Left hindlimb (tissue), 1 donor: ENCODE measurements around the gene MUC2.

Source experiments
- DNase-seq: peaks from one replicate; pipeline ENCODE4 v3.0.0-alpha.2; 2018

MUC2 gene

DNA sequence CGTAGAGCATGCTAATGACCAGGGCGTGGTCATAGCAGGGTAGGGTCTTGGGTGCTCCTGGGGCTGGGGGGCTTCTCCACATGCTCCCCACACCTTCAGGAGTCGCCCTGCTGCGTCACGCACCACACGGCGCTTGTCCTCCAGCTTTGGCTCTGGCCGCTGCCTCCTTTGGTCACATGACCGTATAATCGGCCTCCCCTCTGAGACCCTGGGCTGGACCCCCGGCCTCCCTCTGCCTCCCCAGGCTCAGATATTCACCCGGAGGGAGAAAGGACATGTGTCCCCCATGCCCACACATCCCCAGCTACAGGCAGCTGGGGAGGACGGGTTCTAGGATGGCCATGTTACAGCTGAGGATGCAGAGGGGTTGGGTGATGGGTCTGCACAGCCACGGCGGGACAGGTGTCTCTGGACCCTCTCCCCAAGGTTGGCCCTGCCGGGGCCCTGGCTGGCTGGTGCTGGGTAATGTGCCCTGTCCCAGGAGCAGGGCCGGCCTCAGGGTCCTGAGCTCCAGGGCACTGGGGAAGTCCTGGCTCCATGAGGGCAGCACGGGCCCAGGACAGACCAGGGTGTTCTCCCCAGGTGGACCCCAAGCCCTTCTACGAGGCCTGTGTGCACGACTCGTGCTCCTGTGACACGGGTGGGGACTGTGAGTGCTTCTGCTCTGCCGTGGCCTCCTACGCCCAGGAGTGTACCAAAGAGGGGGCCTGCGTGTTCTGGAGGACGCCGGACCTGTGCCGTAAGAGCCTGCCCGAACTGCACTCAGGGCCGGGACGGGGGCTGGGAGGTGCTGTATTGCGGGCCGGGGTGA, 14.5 kb downstream of the MUC2 start:
- no peak for DNase-seq

DNA sequence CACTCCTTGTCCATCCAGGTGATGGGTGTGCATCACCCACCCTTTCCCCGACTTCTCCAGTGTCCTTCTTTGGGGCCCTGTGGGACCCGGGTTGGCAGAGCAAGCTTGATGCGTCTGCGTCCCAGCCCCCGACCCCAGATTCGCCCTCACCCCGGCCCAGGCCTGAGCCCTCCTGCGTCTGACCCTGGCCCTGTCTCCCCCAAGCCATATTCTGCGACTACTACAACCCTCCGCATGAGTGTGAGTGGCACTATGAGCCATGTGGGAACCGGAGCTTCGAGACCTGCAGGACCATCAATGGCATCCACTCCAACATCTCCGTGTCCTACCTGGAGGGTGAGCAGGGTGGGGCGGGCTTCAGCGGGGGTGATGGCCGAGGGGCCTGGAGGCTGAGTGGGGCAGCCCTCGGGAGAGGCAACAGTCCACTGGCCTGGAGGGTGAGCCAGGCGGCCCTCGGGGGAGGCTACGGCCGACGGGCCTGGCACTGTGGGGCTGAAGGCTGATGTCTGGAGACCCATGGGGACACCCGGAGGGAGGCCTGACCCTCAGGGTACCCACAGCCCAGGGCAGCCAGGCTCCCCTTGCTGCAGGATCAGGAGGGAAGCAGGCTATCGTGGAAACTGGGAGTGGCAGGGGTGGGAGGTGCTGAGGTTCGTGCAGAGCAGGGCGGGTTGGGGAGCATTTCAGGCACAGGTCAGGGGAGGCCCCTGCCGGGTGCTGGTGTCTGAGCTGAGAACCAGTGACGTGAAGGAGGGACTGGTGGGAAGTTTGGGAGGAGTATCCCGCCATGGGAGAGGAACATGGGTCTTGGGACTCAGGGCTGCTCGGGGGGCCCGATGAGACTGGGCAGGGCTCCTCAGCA, 15.3 kb downstream of the MUC2 start:
- DNase-seq = no peak

DNA sequence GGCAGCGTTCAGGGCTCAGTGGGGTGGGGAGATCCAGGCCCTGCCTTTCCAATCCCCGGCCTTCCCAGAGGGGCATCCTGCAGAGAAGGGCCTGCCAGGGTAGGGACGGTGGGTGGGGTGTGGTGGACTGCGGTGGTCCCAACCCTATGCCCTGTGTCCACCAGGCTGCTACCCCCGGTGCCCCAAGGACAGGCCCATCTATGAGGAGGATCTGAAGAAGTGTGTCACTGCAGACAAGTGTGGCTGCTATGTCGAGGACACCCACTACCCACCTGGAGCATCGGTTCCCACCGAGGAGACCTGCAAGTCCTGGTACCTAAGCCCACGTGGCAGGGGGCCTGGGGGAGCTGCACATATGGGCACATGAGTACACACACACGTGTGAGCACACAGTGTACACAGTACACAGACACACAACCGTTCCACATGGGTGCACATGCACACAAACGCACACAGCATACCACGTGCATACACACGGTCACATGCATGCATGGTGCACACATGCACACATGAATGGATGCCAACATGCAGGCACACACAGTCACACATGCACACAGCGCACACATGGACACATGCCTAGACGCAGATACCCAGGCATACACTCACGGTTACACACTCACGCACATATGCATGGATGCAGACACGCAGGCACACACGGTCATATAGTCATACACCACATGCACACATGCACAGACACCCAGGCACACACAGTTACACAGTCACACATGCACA, 16.1 kb downstream of the MUC2 start:
- no peak for DNase-seq

DNA sequence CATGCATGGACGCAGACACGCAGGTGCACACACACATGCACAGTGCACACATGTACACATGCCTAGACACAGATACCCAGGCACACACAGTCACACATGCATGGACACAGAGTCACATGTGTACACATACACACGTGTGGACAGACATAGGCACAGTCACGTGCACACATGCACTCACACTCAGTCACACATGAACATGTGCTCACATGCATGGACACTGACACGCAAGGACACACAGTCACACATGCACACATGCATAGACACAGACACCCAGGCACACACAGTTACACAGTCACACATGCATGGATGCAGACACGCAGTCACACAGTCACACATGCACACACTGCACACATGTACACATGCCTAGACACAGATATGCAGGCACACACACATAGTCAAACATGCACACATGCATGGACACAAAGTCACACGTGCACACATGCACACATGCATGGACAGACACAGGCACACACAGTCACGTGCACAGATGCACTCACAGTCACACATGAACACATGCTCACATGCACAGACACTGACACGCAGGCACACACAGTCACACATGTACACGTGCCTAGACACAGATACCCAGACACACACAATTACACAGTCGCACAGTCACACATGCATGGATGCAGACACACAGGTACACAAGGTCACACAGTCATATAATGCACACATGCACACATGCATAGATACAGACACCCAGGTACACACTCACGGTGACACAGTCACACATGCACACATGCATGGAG, 16.8 kb downstream of the MUC2 start:
- no peak for DNase-seq

DNA sequence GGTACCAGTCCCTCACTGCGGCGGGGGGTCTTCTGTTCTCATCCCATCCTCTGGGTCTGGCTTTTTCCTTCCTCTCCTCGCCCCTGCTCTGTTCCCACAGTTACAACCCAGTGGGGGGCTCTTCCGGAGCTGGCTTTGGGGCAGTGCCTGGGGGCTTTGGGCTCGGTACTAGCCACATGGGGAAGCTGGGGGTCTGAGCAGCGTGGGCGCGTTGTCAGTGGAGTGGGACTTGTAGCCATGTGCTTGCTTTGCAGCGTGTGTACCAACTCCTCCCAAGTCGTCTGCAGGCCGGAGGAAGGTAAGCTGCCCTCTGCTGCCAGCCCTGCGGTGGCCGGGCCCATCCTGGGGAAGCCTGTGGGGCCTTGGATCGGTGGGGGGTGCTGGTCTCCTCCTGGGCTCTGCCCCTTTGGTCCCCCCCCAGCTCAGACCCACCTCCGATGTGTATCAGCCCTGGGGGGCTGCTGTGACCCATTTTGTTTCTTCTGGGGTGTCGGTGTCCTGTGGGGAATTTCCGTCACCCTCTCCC, 17.5 kb downstream of the MUC2 start:
- DNase-seq = no peak

DNA sequence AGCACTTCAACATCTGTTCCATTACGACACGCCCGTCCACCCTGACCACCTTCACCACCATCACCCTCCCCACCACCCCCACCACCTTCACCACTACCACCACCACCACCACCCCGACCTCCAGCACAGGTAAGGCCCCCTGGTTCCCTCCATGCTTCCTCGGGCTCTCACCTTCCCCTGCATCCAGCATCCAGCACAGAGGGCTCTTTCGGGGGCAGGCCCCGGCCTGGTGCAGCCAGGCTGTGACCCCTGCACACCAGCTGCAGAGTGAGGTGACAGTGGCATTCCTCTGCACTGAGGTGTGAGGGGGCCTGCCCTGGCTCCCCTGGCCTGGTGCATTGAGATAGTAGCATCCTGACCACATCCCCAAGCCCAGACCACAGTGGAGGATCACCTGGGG, 18.2 kb downstream of the MUC2 start:
- DNase-seq = no peak

DNA sequence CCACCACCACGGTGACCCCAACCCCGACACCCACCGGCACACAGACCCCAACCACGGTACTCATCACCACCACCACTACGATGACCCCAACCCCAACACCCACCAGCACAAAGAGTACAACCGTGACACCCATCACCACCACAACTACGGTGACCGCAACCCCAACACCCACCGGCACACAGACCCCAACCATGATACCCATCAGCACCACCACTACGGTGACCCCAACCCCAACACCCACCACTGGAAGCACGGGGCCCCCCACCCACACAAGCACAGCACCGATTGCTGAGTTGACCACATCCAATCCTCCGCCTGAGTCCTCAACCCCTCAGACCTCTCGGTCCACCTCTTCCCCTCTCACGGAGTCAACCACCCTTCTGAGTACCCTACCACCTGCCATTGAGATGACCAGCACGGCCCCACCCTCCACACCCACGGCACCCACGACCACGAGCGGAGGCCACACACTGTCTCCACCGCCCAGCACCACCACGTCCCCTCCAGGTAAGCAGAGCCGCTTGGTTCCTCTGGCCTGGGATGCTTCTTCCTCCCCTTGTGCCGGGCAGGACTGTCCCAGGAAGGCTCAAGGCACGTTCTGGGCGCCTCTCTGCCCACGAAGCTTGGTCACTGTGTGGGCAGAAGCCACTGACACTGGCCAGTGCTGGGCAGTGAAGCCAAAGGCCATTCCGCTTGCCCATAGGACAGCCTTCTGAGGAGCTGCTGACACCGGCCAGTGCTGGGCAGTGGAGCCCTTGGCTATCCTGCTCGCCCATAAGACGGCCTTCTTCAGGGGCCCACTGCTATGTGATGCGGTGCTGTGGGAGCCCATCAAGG, 25.1 kb downstream of the MUC2 start:
- no peak for DNase-seq

DNA sequence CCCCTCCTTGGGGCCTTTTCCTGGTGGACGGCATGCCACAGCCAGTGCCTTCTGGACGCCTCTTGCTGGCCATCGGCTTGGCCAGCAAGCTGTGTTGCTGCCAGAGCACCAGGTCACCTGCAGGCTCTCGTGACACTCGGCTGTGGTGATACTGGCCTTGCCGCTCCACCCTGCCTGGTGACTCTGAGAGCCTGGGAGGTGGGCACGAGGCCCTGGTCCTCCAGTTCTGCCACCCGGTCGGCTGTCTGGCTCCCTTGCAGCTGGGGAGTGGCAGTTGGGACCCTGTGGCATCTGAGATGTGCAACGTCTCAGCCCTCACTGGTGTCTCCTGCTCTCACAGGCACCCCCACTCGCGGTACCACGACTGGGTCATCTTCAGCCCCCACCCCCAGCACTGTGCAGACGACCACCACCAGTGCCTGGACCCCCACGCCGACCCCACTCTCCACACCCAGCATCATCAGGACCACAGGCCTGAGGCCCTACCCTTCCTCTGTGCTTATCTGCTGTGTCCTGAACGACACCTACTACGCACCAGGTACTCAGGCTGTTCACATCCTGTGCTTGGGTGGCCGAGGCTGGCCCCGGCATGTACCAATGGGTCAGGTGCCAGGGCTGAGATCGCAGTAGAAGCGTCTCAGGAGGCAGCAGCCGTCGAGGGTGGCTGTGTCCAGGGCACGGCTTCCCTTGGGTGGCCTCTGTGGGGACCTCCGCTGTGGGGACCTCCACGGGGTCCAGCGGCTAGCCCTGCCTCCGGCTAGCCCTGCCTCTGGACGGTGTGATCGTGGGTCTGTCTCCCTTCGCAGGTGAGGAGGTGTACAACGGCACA, 26.0 kb downstream of the MUC2 start:
- DNase-seq = no peak

DNA sequence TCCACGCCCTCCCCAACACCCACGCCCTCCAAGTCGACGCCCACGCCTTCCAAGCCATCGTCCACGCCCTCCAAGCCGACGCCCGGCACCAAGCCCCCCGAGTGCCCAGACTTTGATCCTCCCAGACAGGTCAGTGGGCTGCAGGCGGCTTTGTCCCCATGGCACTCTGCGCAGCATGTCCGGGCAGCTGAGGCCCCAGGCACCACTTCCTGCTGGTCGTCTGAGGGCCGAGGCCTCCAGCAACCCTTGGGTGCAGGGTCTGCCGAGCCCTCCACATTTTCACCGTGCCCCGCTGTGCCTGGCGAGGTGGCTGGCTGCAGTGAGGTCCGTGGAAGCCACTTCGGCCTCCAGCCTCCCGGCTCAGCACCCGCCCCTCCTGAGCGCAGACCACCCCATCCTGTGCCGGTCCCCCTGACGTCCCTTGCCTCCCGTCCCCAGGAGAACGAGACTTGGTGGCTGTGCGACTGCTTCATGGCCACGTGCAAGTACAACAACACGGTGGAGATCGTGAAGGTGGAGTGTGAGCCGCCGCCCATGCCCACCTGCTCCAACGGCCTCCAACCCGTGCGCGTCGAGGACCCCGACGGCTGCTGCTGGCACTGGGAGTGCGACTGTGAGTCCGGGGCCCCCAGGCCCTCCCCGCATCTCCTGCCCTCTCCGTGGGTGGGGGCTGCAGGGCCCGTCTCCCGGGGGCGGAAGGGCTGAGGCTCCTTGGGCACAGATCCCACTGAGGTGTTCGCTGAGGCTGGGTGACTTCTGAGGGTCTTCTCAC, 26.8 kb downstream of the MUC2 start:
- no peak for DNase-seq

DNA sequence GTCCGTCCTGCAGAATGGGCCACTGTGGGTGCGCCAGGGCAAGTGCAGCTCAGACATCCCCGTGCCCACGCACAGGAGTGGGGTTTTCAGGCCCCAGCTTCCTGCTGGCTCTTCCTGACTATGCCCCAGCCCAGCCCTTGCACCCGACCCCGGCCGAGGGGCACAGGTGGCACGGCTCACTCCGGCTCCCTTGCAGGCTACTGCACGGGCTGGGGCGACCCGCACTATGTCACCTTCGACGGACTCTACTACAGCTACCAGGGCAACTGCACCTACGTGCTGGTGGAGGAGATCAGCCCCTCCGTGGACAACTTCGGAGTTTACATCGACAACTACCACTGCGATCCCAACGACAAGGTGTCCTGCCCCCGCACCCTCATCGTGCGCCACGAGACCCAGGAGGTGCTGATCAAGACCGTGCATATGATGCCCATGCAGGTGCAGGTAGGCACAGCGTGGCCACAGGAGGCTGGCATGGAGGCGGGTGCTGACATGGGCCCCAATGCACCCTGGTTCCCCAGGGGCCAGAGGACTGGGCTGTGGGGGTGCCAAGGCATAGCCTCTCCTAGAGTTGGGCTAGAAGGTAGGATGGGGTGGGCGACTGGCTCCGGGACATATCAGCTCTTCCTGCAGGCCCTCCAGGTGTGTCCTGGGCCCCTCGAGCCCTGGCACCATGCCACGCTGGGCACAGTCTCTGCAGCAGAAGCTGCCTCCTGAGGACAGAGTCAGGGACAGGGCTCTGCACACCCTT, 27.7 kb downstream of the MUC2 start:
- no peak for DNase-seq

DNA sequence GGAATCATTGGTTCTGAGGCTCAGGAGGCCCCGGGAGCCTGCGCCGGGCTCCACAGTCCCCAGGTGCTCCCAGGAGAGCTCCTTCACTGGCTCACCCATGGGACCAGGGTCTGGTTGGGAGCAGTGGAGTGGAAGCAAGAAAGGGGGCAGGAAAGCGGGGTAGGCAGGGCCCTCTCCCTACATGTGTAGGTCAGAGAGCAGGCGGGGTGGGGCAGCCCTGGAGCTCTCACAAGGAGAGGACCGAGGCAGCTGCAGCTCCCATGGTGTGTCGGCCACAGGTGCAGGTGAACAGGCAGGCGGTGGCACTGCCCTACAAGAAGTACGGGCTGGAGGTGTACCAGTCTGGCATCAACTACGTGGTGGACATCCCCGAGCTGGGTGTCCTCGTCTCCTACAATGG, 28.3 kb downstream of the MUC2 start:
- DNase-seq = no peak

DNA sequence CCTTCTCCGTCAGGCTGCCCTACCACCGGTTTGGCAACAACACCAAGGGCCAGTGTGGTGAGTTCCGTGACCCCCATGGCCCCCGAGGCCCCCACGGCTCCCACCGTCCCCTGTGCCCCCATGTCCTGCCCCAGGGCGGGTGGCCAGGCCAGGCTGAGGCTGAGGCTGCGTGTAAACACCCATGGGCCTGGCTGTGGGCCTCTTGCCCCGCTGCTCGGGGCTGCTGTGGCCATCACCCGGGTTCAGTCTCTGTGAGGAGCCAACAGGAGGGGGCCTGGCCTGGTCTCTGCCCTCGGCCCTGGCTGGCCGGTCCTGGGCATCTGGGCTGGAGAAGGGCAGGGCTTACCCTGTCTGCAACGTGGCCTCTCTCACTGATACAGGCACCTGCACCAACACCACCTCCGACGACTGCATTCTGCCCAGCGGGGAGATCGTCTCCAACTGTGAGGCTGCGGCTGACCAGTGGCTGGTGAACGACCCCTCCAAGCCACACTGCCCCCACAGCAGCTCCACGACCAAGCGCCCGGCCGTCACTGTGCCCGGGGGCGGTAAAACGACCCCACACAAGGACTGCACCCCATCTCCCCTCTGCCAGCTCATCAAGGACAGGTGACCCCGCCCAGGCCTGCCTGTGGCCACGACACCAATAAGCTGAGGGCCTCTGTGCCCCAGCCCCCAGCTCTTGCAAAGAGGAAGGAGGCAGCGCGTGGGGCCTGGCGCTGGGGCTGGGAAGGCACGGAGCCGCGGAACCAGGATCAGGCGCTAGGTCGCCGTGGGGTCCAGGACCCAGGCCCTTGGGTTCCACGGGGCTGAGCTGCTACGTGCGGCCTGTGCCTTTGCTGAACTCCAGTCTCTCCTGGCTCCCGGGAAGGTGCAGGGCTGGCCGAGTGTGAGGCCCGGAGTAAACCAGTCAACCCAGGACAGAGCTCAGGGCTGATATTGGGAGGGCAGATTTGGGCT, 29.0 kb downstream of the MUC2 start:
- no peak for DNase-seq

DNA sequence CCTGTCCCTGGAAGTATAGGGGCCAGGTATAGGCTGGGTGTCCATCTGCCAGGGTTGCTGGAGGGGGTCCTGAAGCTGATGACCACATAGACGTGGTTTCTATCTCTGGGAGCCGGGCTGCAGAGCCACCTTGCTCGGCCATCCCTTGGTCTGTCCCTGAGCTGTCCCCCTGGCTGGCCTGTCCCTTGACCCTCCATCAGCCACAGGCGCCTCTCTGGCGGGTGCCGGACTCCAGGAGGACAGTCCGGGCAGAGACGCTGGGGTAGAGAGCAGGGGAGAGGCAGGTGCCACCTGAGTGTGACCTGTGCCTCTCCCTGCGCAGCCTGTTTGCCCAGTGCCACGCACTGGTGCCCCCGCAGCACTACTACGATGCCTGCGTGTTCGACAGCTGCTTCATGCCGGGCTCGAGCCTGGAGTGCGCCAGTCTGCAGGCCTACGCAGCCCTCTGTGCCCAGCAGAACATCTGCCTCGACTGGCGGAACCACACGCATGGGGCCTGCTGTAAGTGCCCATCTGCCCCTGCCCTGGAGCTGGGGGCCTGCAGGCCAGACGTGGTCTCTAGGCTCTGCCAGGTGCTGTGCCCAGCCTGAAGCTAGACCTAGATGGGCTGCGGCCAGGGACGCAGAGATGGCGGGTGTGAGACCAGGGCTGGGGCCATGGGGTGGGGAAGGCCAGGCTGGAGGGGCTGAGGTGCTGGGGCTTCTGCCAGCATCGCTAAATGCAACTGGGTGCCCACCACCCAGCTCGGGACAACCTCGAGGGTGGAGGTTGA, 29.9 kb downstream of the MUC2 start:
- no peak for DNase-seq

DNA sequence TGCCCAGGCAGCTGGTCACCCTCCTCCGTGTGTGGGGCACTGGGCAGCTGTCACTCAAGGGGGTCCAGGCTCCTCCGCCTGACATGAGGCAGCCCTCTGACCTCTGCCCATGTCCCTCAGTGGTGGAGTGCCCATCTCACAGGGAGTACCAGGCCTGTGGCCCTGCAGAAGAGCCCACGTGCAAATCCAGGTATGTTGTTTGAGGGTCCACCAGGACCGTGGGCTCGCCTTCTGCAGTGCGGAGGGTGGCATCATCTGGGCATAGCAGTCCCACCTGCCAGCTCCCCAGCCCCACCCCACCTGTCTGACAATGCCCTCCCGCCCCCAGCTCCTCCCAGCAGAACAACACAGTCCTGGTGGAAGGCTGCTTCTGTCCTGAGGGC, 30.5 kb downstream of the MUC2 start:
- no peak for DNase-seq

DNA sequence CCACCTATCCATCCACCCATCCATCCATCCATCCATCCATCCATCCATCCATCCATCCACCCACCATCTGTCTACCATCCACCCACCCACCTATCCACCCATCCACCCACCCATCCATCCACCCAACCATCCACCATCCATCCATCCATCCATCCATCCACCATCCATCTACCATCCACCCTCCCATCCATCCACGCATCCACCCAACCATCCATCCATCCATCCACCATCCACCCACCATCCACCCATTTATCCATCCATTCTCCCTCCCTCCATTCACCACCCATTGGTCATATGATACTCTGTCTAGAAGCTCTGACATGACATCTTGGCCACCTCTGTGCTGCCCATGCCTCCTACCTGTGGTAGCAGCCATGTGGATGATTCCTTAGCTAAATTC, 31.7 kb downstream of the MUC2 start:
- no peak for DNase-seq

DNA sequence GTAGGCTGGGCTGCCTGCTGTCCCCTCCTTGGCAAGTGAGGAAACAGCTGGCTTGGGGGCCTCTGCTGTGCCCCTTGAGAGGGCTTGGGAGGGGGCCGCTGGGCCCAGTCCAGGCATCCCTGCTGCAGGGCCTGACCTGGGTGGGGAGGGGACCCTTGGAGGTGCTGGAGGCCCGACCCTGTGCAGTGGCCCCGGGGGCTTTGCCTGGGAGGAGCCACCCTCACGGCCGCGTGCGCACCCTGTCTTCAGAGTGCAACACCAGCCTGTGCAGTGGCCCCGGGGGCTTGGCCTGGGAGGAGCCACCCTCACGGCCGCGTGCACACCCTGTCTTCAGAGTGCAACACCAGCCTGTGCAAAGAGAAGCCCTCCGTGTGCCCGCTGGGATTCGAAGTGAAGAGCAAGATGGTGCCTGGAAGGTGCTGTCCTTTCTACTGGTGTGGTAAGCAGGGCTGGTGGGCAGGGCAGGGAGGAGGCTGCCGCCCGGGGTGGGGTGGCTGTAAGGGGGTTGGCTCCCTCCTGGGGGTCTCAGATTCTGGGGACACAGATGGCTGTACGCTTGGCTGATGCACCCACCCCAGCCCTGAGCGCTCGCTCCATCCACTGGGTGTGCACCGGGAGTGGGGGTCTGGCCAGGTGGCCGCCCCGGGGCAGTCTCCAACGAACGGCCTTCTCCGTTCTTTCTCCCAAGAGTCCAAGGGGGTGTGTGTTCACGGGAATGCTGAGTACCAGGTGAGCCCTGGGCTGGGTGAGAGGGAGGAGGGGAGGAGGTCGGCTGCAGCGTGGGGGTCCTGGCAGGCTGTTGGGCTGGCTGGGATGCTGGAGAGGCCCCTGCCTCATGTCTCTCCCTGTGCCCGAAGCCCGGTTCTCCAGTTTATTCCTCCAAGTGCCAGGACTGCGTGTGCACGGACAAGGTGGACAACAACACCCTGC, 32.9 kb downstream of the MUC2 start:
- DNase-seq = no peak
